ENCODE results near the gene FBXW9.
A peak's percentile ranks its signal among the peaks of the same experiment; 100 is the strongest.

- no peak for TF ChIP-seq CTCF (IDR thresholded peaks at IDR 0.05)
- TF ChIP-seq POLR2A (IDR thresholded peaks at IDR 0.05), result peak in 1 of 2 donors; percentile 34
Measured at GRCh38 chr19:12722566-12723380, 26.3 kb upstream of the FBXW9 start.

All from thyroid gland (tissue), 4 donors.